ENCODE measurements around the gene RBP3.

GRCh38 chr10:47406548-47406869, 58.3 kb downstream of the RBP3 start:
- no peak for TF ChIP-seq CTCF (IDR thresholded peaks at IDR 0.05)
- no peak for TF ChIP-seq POLR2A (IDR thresholded peaks at IDR 0.05)
- TF ChIP-seq POLR2AphosphoS5 (IDR thresholded peaks at IDR 0.05) = no peak
- TF ChIP-seq EP300 (IDR thresholded peaks at IDR 0.05) = no peak

Data from sigmoid colon (tissue), 4 donors.